Spleen (tissue), 11 donors: ENCODE measurements around the gene POLE4. TPM values are rescaled to one million over a fixed set of nuclear protein-coding genes. Genes with fewer than 3 reads are reported as not detected.

ENCODE experiments used
- DNase-seq: peaks from one replicate; pipeline ENCODE4 v3.0.0-alpha.2; 2020
- H3K27ac ChIP-seq, 8 donors: fragments of 200-600 bp; sonication (generic) in 7 of 8; 1 replicate in 4 of 8; 2 replicates in 4 of 8; pipeline versions ENCODE4 v1.5.0 to v1.8.0; 2016 to 2021; ENCODE audit warnings: inconsistent platforms in 4 of 8, mild to moderate bottlenecking in 4 of 8, moderate library complexity in 1 of 8
- H3K27me3 ChIP-seq, 7 donors: fragments of 200-600 bp; sonication (generic) in 6 of 7; replicated peaks in 1 of 7; 1 replicate in 4 of 7; 2 replicates in 3 of 7; pipeline versions ENCODE4 v1.5.0 to v1.8.0; 2016 to 2021; ENCODE audit warnings: inconsistent platforms in 3 of 7, mild to moderate bottlenecking in 1 of 7
- H3K36me3 ChIP-seq, 6 donors: fragments of 200-600 bp; sonication (generic) in 5 of 6; 1 replicate in 4 of 6; 2 replicates in 2 of 6; pipeline versions ENCODE4 v1.5.0 to v1.8.0; 2016 to 2021; ENCODE audit warnings: inconsistent platforms in 2 of 6
- H3K4me1 ChIP-seq, 6 donors: fragments of 200-600 bp; sonication (generic) in 5 of 6; 1 replicate in 3 of 6; 2 replicates in 3 of 6; pipeline versions ENCODE4 v1.5.0 to v1.8.0; 2016 to 2021; ENCODE audit warnings: inconsistent platforms in 3 of 6
- H3K4me3 ChIP-seq, 8 donors: fragments of 200-600 bp; sonication (generic) in 7 of 8; 1 replicate in 4 of 8; 2 replicates in 4 of 8; pipeline versions ENCODE4 v1.5.0 to v1.8.0; 2016 to 2021; ENCODE audit warnings: inconsistent platforms in 4 of 8, mild to moderate bottlenecking in 4 of 8, moderate library complexity in 2 of 8
- H3K9me3 ChIP-seq, 8 donors: fragments of 200-600 bp; sonication (generic) in 7 of 8; 1 replicate in 4 of 8; 2 replicates in 4 of 8; pipeline versions ENCODE4 v1.5.0 to v1.8.0; 2016 to 2021; ENCODE audit warnings: inconsistent platforms in 4 of 8
- POLR2A ChIP-seq, 3 donors: fragments of 450-650 bp; IDR thresholded peaks; one replicate each; pipeline ENCODE4 v1.5.1; 2017; ENCODE audit warnings: antibody characterized with exemption in 3 of 3, mild to moderate bottlenecking in 1 of 3
- POLR2AphosphoS5 ChIP-seq, 3 donors: sonication (generic); formaldehyde crosslinking; IDR thresholded peaks; one replicate each; pipeline ENCODE4 v1.5.1; 2017; ENCODE audit warnings: antibody characterized with exemption in 3 of 3
- WGBS, 5 donors: extraction: QIAGEN DNeasy Blood & Tissue Kit in 3 of 5; methylation state at CpG; one replicate each; pipeline versions ENCODE4 v1.1.5 to v1.1.7; 2013 to 2018; 5-methylcytosine and 5-hydroxymethylcytosine counted together
- intact Hi-C: fragments of 100-400 bp; cut with DNase I; formaldehyde crosslinking; loops from one replicate; pipeline ENCODE4 v1.15.0; 2023; ENCODE audit warnings: low total_unique reads
- polyA plus RNA-seq, 3 donors: library from polyadenylated mRNA; stranded (reverse); fragments of 200-250 nt; gene quantifications; one replicate each; pipeline ENCODE4 v1.2.1, GENCODE V29; 2013
- total RNA-seq, 7 donors: library from RNA; depleted of rRNA in 3 of 7; stranded (reverse); fragments of >200 nt in 3 of 7; fragmentation: NEBNext Ultra II Directional in 4 of 7; extraction: Animal tissue kit (Norgen Biotek cat#: 25700) in 4 of 7; gene quantifications; one replicate each; pipeline versions ENCODE4 v1.1.0 to v1.2.1, GENCODE V29; 2016 to 2021
- TF ChIP-seq, protein P1 (sequence below), 11 experiments: fragments of 200-600 bp in 7 of 11; fragments of 450-650 bp in 4 of 11; sonication (generic) in 4 of 11; IDR thresholded peaks in 8 of 11; conservative IDR thresholded peaks in 3 of 11; 1 replicate in 7 of 11; 2 replicates in 4 of 11; pipeline versions ENCODE4 v1.4.0 to v1.8.0; 2016 to 2021; ENCODE audit warnings: antibody characterized with exemption in 11 of 11, inconsistent platforms in 4 of 11, mild to moderate bottlenecking in 1 of 11
- donor health status: healthy with polysubstance abuse.
- donor health status: DM: no; HTN: no; CAD: no; lungs with moderate emphysema.
- donor health status: DM: no; HTN: no; CAD: no.
- donor health status: Bipolar disorder and iron deficiency.
- donor health status: healthy.
- donor health status: DM: no; HTN: no; CAD: no.
- donor health status: DM: yes; HTN: yes; CAD: no.

The POLE4 gene
- total and polyA plus RNA-seq, 10 donors: 22.8 to 96.9 (median 46.4) TPM

DNA sequence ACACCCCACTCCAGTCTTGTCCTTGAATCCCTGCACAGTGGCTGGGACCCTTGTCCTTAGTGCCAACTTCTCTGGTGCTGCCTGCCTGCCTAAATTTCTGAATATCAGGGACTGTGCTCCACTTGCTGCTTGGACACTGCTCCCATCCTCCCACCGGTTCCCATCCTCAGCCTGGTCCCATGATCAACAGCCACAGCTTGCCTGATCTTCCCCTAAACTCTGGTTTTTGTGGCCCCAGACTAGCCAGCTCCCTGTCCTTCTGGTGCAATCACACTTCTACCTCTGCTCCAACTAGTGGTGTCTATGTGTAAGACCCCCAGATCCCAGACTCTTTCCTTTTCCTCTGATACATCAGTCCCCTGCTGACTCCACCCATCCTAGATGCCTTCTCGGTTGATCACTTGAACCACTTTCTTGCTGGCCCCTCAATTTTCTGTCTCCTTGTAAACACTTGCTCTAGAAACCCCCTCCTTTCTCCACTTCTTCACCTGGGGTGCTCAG is 37.2 kb upstream of the POLE4 start:
- TF ChIP-seq, protein P1, sequence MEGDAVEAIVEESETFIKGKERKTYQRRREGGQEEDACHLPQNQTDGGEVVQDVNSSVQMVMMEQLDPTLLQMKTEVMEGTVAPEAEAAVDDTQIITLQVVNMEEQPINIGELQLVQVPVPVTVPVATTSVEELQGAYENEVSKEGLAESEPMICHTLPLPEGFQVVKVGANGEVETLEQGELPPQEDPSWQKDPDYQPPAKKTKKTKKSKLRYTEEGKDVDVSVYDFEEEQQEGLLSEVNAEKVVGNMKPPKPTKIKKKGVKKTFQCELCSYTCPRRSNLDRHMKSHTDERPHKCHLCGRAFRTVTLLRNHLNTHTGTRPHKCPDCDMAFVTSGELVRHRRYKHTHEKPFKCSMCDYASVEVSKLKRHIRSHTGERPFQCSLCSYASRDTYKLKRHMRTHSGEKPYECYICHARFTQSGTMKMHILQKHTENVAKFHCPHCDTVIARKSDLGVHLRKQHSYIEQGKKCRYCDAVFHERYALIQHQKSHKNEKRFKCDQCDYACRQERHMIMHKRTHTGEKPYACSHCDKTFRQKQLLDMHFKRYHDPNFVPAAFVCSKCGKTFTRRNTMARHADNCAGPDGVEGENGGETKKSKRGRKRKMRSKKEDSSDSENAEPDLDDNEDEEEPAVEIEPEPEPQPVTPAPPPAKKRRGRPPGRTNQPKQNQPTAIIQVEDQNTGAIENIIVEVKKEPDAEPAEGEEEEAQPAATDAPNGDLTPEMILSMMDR (IDR thresholded peaks at IDR 0.05 in 8 of 11, conservative IDR thresholded peaks at IDR 0.05 in 3 of 11): no peak
- TF ChIP-seq POLR2A (IDR thresholded peaks at IDR 0.05): no peak
- no peak for TF ChIP-seq POLR2AphosphoS5 (IDR thresholded peaks at IDR 0.05)
- H3K36me3 ChIP-seq: no peaks in the 10 kb centered on the region
- H3K27me3 ChIP-seq: peaks cover 0 to 38% (median 3%) of the 10 kb centered on the region in 7 donors
- no peak overlapping the region for H3K27ac ChIP-seq
- no peaks in the 10 kb centered on the region for H3K9me3 ChIP-seq
- 89 to 98% (median 96%) methylated on average over 2 of the region's 2 CpGs for WGBS, 5 donors
- intact Hi-C loops: loop anchor here (10.0 kb wide), 1 partner anchor 704 kb away; no protein-coding TSS in a partner anchor
- peaks cover 0 to 31% (median 22%) of the 10 kb centered on the region in 6 donors for H3K4me1 ChIP-seq
- no peak overlapping the region for H3K4me3 ChIP-seq
- no peak for DNase-seq

DNA sequence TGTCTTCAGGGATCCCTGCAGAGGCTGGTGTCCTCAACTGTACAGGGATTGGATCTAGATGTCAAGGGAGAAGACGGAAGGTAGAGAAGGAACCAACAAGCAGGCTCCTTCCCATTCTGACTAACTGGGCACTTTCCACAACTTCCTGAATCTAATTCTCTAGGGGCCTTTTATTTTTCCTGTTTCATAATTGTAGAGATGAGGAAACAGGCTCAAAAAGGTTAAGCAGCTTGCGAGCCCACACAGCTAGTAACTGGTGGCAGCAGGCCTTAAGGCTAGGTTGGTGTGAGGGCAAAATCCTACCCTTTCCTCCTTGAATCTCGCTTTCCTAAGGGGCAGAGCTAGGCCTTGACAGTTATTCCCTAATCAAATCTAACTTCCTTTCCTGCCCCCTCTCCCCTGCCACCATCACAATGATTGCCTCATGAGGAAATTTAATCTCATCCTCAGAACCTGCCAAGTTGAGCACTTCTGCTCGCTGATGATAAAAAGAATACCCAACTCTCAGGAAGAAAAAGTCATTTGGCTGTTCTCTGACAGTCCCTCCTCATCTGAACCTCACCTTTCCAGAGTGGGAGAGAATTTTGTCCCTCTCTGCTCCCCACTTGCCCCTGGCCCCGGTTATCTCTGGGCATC is 35.7 kb upstream of the POLE4 start:
- H3K9me3 ChIP-seq: no peaks in the 10 kb centered on the region
- no peak overlapping the region for H3K4me3 ChIP-seq
- no peaks in the 10 kb centered on the region for H3K36me3 ChIP-seq
- intact Hi-C loops: loop anchor here (10.0 kb wide), 1 partner anchor 702 kb away; no protein-coding TSS in a partner anchor
- 35 to 61% (median 48%) methylated on average over 5 of the region's 5 CpGs for WGBS, 5 donors
- H3K4me1 ChIP-seq: peaks cover 0 to 31% (median 22%) of the 10 kb centered on the region in 6 donors
- H3K27ac ChIP-seq: peak overlapping the region in 3 of 8 donors; percentile 36 to 65 (median 49)
- peaks cover 0 to 27% (median 3%) of the 10 kb centered on the region in 7 donors for H3K27me3 ChIP-seq
- TF ChIP-seq POLR2A (IDR thresholded peaks at IDR 0.05): no peak
- no peak for DNase-seq

DNA sequence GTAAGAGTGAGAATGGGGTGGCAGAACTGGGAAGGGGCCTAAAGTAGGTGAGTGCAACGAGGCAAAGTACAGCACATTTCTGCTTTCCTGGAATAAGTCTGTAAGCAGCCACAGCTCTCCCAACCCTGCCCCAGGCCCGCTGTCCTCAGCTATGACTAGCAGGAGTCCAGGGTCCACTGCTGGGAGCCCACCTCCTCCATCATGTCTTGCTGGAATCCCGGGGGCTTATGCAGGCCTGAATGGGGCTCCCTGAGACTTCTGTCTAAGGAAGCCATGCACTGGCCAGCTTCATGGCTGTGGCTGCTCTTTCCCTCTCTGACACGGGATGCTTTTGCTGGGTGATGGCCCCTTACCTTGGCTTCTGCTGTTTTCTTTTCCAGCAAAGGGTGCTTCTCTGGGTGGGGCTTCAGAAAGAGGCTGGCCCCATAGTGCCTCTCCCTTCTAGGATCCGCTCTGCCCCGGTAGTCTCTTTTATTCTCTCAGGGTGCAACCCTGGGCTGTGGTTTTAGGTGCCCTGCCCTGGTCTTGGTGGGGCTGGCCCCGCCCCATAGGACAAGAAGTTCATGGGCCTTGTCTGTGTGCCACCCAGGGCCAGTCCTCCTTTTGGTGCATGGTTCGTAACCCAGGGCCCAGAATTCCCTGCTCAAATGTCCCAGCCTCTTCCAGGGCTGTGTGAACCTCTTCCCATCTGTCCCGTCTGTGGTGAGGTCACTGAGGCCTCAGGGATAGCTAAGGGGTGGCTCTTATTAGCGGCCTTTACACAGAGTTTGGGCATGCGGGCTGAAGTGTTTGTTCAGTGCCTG is 33.8 kb upstream of the POLE4 start:
- TF ChIP-seq, protein P1 (IDR thresholded peaks at IDR 0.05 in 8 of 11, conservative IDR thresholded peaks at IDR 0.05 in 3 of 11): no peak
- TF ChIP-seq POLR2A (IDR thresholded peaks at IDR 0.05) (no peak), POLR2AphosphoS5 (IDR thresholded peaks at IDR 0.05) (no peak)
- H3K36me3 ChIP-seq: no peaks in the 10 kb centered on the region
- intact Hi-C loops: loop anchor here (10.0 kb wide), 1 partner anchor 700 kb away; no protein-coding TSS in a partner anchor
- H3K27me3 ChIP-seq: peaks cover 0 to 13% (median 3%) of the 10 kb centered on the region in 7 donors
- no peaks in the 10 kb centered on the region for H3K9me3 ChIP-seq
- H3K27ac ChIP-seq: no peak overlapping the region
- no peak overlapping the region for H3K4me3 ChIP-seq
- H3K4me1 ChIP-seq: peaks cover 0 to 27% (median 17%) of the 10 kb centered on the region in 6 donors
- WGBS, 5 donors: 83 to 92% (median 91%) methylated on average over 11 of the region's 11 CpGs
- DNase-seq: no peak

DNA sequence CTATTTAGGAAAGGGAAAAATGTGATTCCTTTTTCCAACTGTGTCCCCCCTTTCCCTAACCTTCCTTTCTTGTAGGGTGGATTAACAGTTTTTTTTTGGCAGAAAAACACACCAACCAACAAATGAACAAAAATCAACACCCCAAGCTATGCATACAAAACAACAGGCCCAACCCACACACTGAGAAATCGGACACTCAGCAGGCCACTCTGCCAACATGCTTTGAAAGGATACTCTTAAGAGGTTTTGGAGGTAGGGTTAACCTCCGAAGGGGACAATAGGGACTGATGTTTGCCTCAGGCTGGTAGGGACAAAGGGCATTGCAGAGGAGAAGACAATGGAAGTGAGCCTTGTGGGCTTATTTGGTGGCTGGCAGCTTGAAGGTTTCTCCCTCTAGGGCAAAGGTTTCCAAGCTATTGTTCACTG is 33.1 kb upstream of the POLE4 start:
- 76 to 95% (median 89%) methylated on average over 2 of the region's 2 CpGs for WGBS, 5 donors
- no peak overlapping the region for H3K4me3 ChIP-seq
- H3K4me1 ChIP-seq: peaks cover 0 to 20% (median 12%) of the 10 kb centered on the region in 6 donors
- DNase-seq: no peak
- H3K36me3 ChIP-seq: peaks cover 0 to 5% (median 0%) of the 10 kb centered on the region in 6 donors
- TF ChIP-seq, protein P1 (IDR thresholded peaks at IDR 0.05 in 8 of 11, conservative IDR thresholded peaks at IDR 0.05 in 3 of 11): no peak
- TF ChIP-seq POLR2A (IDR thresholded peaks at IDR 0.05): no peak
- TF ChIP-seq POLR2AphosphoS5 (IDR thresholded peaks at IDR 0.05): no peak
- H3K27ac ChIP-seq: no peak overlapping the region
- H3K9me3 ChIP-seq: no peaks in the 10 kb centered on the region
- intact Hi-C loops: loop anchor here (10.0 kb wide), 1 partner anchor 699 kb away; no protein-coding TSS in a partner anchor
- H3K27me3 ChIP-seq: peaks cover 0 to 6% (median 0%) of the 10 kb centered on the region in 7 donors
